ENCODE results near the gene HNRNPC.
A peak's percentile ranks its signal among the peaks of the same experiment; 100 is the strongest.
"Not testable (repeated sequence)": the region's sequence is repeated elsewhere in the genome, so short reads cannot be mapped to it uniquely, and the experiment has no call there.

The HNRNPC gene

DNA sequence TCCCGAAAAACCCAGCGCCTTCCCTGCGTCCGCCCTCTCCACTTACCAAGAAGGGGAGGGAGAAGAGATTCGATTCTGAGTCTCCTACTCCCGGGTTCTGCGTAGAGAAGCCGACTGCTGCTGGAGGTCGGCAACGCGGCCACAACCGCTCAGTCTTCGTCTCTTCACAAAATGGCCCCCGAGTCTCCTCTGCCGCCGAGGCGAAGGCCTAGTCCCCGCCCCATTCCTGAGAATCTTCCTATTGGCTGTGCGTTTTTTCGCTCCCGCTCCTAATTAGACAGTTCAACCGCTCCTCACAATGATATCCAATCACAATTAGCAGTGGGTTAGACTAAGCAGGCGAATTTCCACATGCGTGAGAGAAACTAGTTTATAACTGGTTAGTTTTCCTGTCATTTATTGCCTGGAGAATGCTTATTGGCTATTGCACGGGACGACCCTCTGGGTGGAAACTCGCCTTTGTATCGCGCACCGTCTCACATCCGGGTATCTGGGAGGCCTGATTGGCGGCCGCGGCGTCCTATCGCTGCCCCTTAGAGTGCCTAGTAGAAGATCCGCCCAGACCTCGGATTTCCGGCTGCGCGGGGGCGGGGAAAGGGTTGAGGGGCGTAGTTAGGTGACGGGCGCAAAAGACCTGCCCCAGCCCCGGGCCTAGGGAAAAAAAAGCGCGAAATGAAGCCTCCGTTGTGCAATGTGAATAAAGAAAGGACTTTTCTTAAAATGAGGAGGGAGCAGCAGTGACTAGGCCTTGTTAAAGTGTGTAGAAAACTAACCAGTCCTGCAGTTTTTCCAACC is at the start of gene HNRNPC:
Gene HNRNPC, minus strand, starts transcription at position 191 of the 795 bp plus-strand sequence. CDS start 35,249 bp downstream, outside the sequence.
- DNase-seq, result peak; percentile 99

DNA sequence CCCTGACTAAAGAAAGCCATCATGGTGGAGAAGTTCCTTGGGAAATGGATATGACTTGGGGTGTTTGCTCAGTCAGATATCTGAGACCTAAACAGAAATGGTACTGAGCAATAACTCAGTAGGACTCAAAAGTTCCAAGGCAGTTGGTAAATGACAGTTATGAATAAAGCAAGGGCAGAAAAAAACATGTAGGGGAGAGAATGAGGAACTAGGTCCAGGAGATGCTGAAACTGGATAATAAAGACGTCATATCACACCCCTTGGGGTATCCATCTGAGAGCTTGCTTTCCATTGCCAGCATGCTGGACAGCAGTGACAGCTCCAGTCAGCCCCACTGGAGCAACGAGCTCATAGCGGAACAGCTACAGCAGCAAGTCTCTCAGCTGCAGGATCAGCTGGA is 48.2 kb upstream of the HNRNPC start:
- DNase-seq, result no peak

DNA sequence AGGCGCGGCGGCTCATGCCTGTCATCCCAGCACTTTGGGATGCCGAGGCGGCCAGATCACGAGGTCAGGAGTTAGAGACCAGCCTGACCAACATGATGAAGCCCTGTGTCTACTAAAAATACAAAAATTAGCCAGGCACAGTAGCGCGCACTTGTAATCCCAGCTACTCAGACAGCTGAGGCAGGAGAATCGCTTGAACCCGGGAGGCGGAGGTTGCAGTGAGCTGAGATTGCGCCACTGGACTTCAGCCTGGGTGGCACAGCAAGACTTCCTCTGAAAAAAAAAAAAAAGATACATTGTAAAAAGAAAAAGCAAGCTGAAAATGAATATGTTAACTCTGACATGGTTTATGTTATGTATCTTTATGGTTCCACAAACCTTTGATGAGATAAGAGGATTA is 44.3 kb upstream of the HNRNPC start:
- DNase-seq, result no peak

DNA sequence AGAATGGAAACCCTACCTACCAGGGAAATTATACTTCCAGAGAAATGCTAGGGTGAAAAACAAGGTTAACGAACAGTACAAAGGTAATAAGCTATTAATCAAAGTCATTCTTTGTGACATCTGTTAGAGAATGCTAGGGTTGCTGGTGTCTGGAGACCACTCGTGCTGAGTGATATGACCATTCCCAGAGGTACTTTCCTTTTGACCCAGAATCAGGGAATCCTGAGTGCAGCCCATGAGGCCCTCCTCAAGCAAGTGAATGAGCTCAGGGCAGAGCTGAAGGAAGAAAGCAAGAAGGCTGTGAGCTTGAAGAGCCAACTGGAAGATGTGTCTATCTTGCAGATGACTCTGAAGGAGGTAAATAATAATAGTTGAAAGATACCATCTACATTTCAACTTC is 42.4 kb upstream of the HNRNPC start:
- no peak for DNase-seq

DNA sequence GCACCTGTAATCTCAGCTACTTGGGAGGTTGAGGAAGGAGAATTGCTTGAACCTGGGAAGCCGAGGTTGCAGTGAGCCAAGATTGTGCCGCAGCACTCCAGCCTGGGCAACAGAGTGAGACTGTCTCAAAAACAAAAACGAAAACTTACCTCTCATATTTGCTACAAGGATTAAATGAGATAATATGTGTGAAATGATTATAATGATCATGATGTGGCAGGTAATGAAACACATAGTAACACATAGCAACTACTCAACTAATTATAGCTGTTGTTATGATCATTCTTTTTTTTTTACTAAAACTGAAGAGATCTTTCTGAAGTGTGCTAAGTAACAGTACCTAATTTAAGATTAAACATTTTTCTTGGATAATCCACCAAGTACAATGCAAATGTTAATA is 40.7 kb upstream of the HNRNPC start:
- no peak for DNase-seq

DNA sequence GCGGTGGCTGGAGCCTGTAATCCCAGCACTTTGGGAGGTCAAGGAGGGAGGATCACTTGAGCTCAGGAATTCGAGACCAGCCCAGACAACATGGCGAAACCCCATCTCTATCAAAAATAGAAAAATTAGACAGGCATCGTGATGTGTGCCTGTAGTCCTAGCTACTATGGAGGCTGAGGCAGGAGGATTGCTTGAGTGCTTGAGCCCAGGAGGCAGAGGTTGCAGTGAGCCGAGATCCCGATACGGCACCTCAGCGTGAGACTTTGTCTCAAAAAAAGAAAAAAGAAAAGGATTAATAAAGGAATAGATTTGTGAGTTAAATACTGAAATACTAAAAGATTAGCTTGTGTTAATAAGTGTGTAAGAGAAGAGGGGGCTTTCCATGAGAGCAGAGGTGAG is 40.0 kb upstream of the HNRNPC start:
- DNase-seq, result no peak

DNA sequence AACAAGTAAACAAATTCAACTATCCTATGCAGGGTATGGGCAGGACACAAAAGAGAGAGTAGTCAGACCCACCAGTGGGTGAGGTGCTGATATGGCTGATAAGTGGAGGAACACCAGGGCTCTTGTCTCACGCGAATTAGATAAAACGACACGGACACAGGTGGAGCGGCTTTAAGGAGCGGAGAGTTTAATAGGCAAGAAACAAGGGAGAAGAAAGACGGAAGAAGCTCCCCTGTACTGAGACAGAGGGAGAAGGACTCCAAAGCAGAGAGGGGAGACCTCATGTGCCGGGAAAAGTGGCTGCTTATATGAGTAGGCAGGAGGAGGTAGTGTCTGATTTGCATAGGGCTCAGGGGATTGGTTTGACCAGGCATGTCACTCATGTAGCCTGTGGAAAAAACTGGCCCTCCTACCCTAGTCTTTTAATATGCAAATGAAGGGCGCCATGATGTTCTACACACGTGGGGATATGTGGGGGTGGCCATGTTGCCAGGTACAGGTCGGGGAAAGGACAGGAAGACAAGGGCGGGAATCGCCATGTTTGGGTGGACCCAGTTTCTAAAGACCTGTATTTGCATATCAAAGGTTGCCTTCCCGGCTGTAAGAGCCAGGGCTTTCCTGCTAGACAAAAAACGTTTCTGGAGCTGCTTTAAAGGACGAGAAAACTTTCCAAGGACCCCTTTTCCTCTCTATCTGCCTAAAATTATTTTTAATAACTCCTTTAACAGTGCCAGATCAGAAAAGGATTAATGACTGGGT is 39.4 kb upstream of the HNRNPC start:
- DNase-seq, result peak; percentile 79

DNA sequence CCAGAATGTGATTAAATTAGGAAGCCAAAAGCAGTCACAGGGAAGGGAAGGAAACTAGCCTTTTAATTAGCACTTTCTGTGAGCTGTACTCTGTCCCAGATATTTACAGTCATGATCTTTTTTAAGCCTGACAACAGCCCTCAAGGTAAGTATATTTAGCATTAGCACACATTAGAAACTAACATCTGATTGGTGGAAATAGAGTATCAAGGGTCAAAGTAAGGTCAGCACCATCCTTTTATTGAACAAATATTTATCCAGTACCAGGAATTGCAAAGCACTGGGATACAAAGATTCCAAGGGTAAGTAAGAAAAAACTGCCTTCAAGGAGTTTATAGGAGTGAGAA is 38.9 kb upstream of the HNRNPC start:
- DNase-seq, result no peak

DNA sequence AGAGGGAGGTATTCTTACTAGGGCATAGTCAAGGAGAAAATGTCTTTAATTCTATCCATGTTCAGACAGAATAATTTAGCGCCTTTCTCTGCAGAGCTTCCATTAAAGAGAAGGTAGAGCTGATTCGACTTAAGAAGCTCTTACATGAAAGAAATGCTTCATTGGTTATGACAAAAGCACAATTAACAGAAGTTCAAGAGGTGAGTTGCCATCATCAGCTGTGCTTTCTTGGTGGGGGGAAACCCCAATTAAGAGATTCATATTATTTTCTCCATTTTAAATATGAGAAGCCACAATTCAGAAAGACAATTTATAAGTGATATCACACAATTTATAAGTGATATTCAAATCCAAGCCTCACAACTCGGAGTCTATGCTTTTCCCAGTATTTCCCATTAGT is 38.4 kb upstream of the HNRNPC start:
- no peak for DNase-seq

DNA sequence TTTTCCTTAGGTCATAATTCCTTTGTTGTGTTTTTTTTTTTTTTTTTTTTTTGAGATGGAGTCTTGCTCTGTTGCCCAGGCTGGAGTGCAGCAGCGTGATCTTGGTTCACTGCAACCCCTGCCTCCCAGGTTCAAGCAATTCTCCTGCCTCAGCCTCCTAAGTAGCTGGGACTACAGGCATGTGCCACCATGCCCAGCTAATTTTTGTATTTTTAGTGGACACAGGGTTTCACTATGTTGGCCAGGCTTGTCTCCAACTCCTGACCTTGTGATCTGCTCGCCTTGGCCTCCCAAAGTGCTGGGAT is 33.5 kb upstream of the HNRNPC start:
- not testable (repeated sequence) for DNase-seq

DNA sequence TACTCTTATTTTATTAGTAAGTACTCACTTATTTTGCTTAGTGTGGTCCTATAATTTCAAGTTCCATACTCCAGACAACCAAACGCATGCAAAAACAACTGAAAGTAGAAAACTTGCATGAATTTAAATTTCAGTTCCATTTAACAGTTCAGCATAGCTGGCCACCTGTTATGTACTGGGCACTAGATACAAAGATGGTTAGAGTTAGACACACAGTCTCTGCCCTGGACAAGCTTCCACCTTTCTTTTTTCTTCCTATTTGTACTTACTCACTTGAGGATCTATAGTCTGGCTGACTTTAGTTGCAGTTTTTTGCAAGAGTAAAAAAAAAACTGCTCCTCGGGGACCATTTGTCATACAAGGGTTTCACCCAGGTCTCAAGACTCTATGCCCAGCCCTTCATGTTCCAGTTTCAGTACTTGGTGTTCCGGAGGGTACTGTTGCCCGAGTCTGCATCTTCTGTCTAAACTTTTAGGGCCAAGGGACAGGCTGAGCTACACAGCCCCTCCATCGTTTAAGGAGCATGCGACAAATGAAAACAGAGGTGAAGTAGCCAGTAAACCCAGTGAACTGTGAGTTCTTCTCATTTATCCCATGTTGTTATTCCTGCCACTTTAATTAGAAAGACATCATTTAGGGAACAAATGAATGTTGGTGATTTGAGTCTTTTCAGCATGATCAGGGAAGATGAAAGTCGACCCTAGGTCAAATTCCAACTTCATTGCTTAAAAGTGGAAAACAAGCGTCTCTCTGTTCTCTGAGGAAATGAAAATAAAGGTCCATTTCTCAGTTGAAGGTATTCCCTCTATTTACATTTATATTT is 33.0 kb upstream of the HNRNPC start:
- DNase-seq, result no peak

DNA sequence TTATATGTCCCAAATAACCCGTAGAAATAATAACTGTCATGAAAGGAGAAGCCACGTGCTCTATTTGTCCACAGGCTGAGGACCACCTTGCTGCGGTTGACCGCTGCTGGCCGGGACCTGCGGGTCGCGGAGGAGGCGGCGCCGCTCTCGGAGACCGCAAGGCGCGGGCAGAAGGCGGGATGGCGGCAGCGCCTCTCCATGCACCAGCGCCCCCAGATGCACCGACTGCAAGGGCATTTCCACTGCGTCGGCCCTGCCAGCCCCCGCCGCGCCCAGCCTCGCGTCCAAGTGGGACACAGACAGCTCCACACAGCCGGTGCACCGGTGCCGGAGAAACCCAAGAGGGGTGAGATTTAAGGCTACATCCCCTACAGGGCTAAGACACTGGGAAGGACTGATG is 31.6 kb upstream of the HNRNPC start:
- peak; percentile 37 for DNase-seq

DNA sequence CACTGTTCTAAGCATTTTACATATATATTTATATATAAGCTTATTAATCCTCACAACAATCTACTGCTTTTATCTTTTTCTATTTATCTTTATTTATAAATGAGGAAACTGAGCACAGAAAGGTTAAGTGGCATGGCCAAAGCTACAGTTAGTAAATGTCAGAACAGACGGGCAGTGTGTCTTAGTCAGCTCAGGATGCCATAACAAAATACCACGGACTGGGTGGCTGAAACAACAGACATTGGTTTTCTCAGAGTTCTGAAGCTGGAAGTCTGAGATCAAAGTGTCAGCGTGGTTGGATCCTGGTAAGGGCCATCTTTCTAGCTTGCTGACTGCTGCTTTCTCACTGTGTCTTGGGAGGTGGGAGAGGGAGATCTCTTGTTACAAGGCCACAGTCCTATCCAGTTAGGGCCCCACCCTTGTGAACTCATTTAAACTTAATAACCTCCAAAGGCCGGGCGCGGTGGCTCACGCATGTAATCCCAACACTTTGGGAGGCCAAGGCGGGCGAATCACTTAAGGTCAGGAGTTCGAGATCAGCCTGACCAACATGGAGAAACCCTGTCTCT is 30.4 kb upstream of the HNRNPC start:
- no peak for DNase-seq

DNA sequence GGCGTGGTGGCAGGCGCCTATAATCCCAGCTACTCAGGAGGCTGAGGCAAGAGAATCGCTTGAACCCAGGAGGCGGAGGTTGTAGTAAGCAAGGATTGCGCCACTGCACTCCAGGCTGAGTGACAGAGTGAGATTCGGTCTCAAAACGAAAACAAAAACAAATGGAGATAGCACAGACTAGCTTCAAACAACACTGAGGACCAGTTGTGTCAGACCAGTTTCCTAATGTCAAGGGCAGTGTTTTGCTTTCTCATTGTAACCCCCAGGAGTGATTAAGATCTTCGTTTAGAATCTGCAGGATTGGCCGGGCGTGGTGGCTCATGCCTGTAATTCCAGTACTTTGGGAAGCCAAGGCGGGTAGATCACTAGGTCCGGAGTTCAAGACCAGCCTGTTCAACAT is 29.1 kb upstream of the HNRNPC start:
- DNase-seq, result no peak

DNA sequence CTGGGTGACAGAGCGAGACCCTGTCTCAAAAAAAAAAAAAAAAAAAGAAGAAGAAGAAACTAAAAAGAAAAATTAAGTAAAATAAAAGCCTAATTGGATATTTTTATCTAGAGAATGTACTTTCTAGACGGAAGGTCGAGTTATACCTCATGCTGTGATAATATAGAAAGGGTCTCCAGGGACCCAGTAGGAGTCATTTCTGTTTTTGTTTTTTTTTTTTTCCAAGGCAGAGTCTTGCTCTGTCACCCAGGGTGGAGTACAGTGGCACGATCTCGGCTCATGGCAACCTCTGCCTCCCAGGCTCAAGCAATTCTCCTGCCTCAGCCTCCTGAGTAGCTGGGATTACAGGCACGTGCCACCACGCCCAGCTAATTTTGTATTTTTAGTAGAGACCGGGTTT is 24.8 kb upstream of the HNRNPC start:
- not testable (repeated sequence) for DNase-seq

DNA sequence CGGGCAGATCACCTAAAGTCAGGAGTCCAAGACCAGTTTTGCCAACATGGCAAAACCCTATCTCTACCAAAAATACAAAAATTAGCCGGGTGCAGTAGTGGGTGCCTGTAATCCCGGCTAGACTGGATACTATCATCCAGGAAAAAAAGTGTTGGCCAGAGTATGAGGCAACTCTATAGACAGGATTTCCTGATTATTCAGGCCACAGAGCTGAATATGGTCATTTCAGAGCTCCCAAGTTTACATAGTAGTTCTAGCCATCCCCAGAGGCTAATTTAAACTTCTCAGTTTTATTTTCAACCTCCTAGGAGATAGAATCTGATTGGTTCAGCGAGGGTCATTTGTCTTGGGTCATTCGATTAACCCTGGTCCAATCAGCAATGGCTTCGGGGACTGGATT is 17.9 kb upstream of the HNRNPC start:
- no peak for DNase-seq

DNA sequence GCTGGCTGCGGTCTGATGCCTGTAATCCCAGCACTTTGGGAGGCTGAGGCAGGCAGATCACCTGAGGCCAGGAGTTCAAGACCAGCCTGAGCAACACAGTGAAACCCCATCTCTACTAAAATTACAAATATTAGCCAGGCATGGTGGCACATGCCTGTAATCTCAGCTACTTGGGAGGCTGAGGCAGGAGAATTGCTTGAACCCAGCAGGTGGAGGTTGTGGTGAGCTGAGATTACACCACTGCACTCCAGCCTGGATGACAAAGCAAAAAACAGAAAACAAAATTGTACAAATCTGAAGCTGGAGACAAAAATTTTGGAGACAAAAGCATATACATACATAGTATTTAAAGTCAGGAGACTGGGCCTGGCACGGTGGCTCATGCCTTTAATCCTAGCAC is 17.3 kb upstream of the HNRNPC start:
- not testable (repeated sequence) for DNase-seq

DNA sequence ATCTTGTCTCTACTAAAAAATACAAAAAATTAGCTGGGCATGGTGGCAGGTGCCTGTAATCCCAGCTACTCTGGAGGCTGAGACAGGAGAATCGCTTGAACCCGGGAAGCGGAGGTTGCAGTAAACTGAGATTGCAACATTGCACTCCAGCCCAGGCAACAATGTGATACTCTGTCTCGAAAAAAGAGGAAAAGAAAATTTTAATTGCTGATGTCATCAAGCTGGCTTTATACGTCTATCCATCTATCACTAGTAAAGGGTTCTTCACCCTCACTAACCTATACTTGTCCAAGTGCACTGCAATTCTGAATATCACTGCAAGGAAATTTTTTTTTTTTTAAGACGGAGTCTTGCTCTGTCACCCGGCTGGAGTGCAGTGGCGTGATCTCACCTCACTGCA is 12.7 kb upstream of the HNRNPC start:
- not testable (repeated sequence) for DNase-seq

DNA sequence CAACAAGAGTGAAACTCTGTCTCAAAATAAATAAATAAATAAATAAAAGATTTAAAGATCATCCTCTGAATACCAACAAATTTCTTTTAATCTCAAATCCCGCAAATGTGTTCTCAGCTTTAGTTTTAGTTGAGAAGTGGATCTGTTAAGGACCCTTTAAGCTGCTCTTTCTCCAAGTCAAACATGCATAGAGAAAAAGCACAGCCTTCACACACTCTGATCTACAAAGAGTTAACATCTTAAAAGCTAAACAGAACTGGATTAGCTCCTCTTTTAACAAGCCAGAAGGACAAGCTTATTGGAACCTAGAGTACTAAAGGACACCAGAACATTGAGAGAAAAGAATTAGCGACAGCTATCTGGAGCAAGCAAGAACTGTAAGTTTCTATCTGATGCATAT is 10.5 kb upstream of the HNRNPC start, which contains the start of gene RPGRIP1:
Gene RPGRIP1, plus strand, starts transcription at position 301 of the 400 bp plus-strand sequence. CDS start 7,894 bp downstream, outside the sequence.
- DNase-seq, result no peak

DNA sequence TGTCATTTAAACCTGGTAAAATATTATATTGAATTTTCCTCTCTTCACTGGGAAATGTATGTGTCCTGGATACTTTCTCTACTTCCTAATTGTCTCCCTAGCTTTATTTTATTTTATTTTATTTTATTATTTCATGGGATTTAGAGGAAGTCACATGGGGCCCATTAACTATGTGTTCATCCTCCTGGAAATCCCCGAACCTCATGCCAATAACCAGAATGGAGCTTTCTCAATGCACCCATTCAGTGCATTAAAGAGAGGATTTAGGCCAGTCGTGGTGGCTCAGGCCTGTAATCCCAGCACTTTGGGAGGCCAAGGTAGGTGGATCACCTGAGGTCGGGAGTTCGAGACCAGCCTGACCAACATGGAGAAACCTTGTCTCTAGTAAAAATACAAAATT is 9.4 kb upstream of the HNRNPC start:
- DNase-seq, result no peak

DNA sequence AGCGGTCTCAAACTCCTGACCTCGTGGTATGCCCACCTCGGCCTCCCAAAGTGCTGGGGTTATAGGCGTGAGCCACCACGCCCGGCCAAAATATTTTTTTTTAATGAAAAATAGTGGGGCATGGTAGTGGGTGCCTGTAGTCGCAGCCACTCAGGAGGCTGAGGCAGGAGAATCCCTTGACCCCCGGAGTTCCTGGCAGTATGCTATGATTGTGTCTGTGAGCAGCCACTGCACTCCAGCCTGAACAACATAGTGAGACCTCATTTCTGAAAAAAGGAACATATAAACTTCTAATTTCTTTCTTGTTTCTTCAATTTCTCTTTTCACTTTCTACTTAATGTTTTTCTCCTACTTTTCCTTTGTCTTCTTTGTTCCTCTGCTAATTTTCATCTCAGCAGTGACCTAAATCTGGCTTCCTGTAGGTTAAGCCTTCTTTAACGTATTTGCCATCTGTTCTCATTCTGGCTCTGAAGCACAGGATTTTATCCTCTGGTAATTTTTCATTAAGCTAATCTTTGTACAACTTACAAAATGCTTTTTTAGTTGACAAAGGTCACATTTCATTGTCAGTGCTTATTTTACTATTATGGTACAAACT is 6.1 kb upstream of the HNRNPC start:
- DNase-seq, result no peak

DNA sequence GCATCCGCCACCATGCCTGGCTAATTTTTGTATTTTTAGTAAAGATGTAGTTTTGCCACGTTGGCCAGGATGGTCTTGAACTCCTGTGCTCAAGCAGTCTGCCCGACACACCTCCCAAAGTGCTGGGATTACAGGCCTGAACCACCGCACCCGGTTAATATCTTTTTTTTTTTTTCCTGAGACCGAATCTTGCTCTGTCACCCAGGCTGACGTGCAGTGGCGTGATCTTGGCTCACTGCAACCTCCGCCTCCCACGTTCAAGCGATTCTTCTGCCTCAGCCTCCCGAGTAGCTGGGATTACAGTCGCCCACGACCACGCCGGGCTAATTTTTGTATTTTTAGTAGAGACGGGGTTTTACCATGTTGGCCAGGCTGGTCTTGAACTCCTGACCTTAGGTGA is 3.4 kb upstream of the HNRNPC start:
- not testable (repeated sequence) for DNase-seq

All from CD4-positive, alpha-beta T cell treated with Interleukin-17A for 4 hours (primary cell).